SK-N-SH treated with all-trans-retinoic acid at 6 μM for 48 hours (cell line): ENCODE data around the gene ERBIN.

Experiments used
- ATAC-seq: fragments of 200-7000 bp; cut with Tn5 transposase; 3 replicates; pipeline ENCODE4 v1.9.1; 2020; ENCODE audit warnings: mild to moderate bottlenecking, moderate library complexity
- ARNTL ChIP-seq: fragments of 450-650 bp; formaldehyde crosslinking; IDR thresholded peaks from 2 replicates; pipeline ENCODE4 v1.5.0; 2020; ENCODE audit warnings: low read depth, mild to moderate bottlenecking, moderate library complexity, borderline replicate concordance
- BACH2 ChIP-seq: fragments of 250-450 bp; sonication (Bioruptor Pico); IDR thresholded peaks from 2 replicates; pipeline ENCODE4 v1.9.0; 2021; ENCODE audit warnings: mild to moderate bottlenecking, borderline replicate concordance
- CREB5 ChIP-seq: fragments of 250-450 bp; sonication (Bioruptor Pico); IDR thresholded peaks from 2 replicates; pipeline ENCODE4 v1.5.1; 2020; ENCODE audit warnings: low read depth, mild to moderate bottlenecking, moderate library complexity
- CSDC2 ChIP-seq: fragments of 250-450 bp; sonication (Bioruptor Pico); IDR thresholded peaks from 2 replicates; pipeline ENCODE4 v1.5.0; 2020; ENCODE audit warnings: mild to moderate bottlenecking, moderate library complexity
- CSRNP3 ChIP-seq: fragments of 250-450 bp; sonication (Bioruptor Pico); IDR thresholded peaks from 2 replicates; pipeline ENCODE4 v1.5.1; 2021; ENCODE audit warnings: mild to moderate bottlenecking, moderate library complexity
- ESRRG ChIP-seq: fragments of 250-450 bp; sonication (Bioruptor Pico); IDR thresholded peaks from 2 replicates; pipeline ENCODE4 v1.6.1; 2021; ENCODE audit warnings: mild to moderate bottlenecking
- GLIS3 ChIP-seq: fragments of 250-450 bp; sonication (Bioruptor Pico); IDR thresholded peaks from 2 replicates; pipeline ENCODE4 v1.5.0; 2020; ENCODE audit warnings: mild to moderate bottlenecking, moderate library complexity
- ISL1 ChIP-seq: fragments of 250-450 bp; sonication (Bioruptor Pico); IDR thresholded peaks from 2 replicates; pipeline ENCODE4 v2.1.2; 2022; ENCODE audit warnings: mild to moderate bottlenecking, moderate library complexity
- OSR1 ChIP-seq: fragments of 250-450 bp; sonication (Bioruptor Pico); IDR thresholded peaks from 2 replicates; pipeline ENCODE4 v1.8.0; 2022; ENCODE audit warnings: moderate library complexity, mild to moderate bottlenecking, inconsistent platforms
- PATZ1 ChIP-seq: fragments of 250-450 bp; sonication (Bioruptor Pico); IDR thresholded peaks from 2 replicates; pipeline ENCODE4 v1.8.0; 2020; ENCODE audit warnings: mild to moderate bottlenecking, moderate library complexity, borderline replicate concordance
- POU6F1 ChIP-seq: fragments of 250-450 bp; sonication (Bioruptor Pico); IDR thresholded peaks from 2 replicates; pipeline ENCODE4 v1.8.0; 2021; ENCODE audit warnings: low read depth, mild to moderate bottlenecking, moderate library complexity, borderline replicate concordance
- PPARA ChIP-seq: fragments of 250-450 bp; sonication (Bioruptor Pico); IDR thresholded peaks from 2 replicates; pipeline ENCODE4 v1.5.0; 2020; ENCODE audit warnings: mild to moderate bottlenecking, borderline replicate concordance
- RARB ChIP-seq: fragments of 250-450 bp; sonication (Bioruptor Pico); IDR thresholded peaks from 2 replicates; pipeline ENCODE4 v1.8.0; 2021; ENCODE audit warnings: mild to moderate bottlenecking, moderate library complexity
- SNAI2 ChIP-seq: fragments of 250-450 bp; sonication (Bioruptor Pico); IDR thresholded peaks from 2 replicates; pipeline ENCODE4 v1.5.0; 2020; ENCODE audit warnings: mild to moderate bottlenecking, moderate library complexity
- TCF4 ChIP-seq: fragments of 250-450 bp; sonication (Bioruptor Pico); IDR thresholded peaks from 2 replicates; pipeline ENCODE4 v1.8.0; 2021; ENCODE audit warnings: mild to moderate bottlenecking, moderate library complexity, borderline replicate concordance
- ZC3H10 ChIP-seq: fragments of 250-450 bp; sonication (Bioruptor Pico); IDR thresholded peaks from 2 replicates; pipeline ENCODE4 v1.5.1; 2021; ENCODE audit warnings: mild to moderate bottlenecking, moderate library complexity
- ZFP3 ChIP-seq: fragments of 250-450 bp; sonication (Bioruptor Pico); IDR thresholded peaks from 2 replicates; pipeline ENCODE4 v1.5.0; 2020; ENCODE audit warnings: mild to moderate bottlenecking, moderate library complexity
- ZFP30 ChIP-seq: fragments of 450-650 bp; formaldehyde crosslinking; IDR thresholded peaks from 2 replicates; pipeline ENCODE4 v1.5.0; 2022; ENCODE audit warnings: mild to moderate bottlenecking, moderate library complexity
- ZNF565 ChIP-seq: fragments of 450-650 bp; formaldehyde crosslinking; conservative IDR thresholded peaks from 2 replicates; pipeline ENCODE4 v1.5.0; 2020; ENCODE audit warnings: low read depth, mild to moderate bottlenecking, moderate library complexity
- ZNF70 ChIP-seq: fragments of 450-650 bp; formaldehyde crosslinking; IDR thresholded peaks from 2 replicates; pipeline ENCODE4 v1.5.0; 2020; ENCODE audit warnings: mild to moderate bottlenecking, moderate library complexity
- ZNF8 ChIP-seq: fragments of 450-650 bp; formaldehyde crosslinking; IDR thresholded peaks from 2 replicates; pipeline ENCODE4 v1.5.0; 2020; ENCODE audit warnings: mild to moderate bottlenecking, moderate library complexity

Gene ERBIN

GRCh38 chr5:65895891-65896290 lies 30.5 kb upstream of the ERBIN start (continued):
- TF ChIP-seq ISL1: no peak
- no peak for TF ChIP-seq RARB
- no peak for TF ChIP-seq CSRNP3 (CRISPR knock-in tag)
- TF ChIP-seq, all 23 proteins: peak for 0

GRCh38 chr5:65900746-65901145 lies 25.6 kb upstream of the ERBIN start:
- TF ChIP-seq ZNF8 (CRISPR knock-in tag) (no peak), POU6F1 (CRISPR knock-in tag) (no peak), CREB5 (no peak), TCF4 (no peak), CSDC2 (CRISPR knock-in tag) (no peak), CSRNP3 (CRISPR knock-in tag) (no peak), SNAI2 (no peak), BACH2 (CRISPR knock-in tag) (no peak), ARNTL (CRISPR knock-in tag) (no peak), ISL1 (no peak), PPARA (CRISPR knock-in tag) (no peak), ESRRG (CRISPR knock-in tag) (no peak), ZFP3 (CRISPR knock-in tag) (no peak), GLIS3 (CRISPR knock-in tag) (no peak), PATZ1 (CRISPR knock-in tag) (no peak), ZNF70 (CRISPR knock-in tag) (no peak), ZFP30 (CRISPR knock-in tag) (no peak), ZC3H10 (no peak)
- ATAC-seq: no peak

GRCh38 chr5:65902104-65902503 lies 24.3 kb upstream of the ERBIN start:
- no peak for ATAC-seq
- TF ChIP-seq ZNF8 (CRISPR knock-in tag): no peak
- no peak for TF ChIP-seq CREB5
- TF ChIP-seq OSR1: no peak
- no peak for TF ChIP-seq ESRRG (CRISPR knock-in tag)
- no peak for TF ChIP-seq BACH2 (CRISPR knock-in tag)
- no peak for TF ChIP-seq TCF4

GRCh38 chr5:65903581-65903980 lies 22.8 kb upstream of the ERBIN start:
- TF ChIP-seq ISL1: no peak
- no peak for TF ChIP-seq ZNF565 (CRISPR knock-in tag)
- no peak for TF ChIP-seq ZNF70 (CRISPR knock-in tag)
- TF ChIP-seq CSDC2 (CRISPR knock-in tag): no peak
- TF ChIP-seq OSR1: no peak
- no peak for TF ChIP-seq ZFP3 (CRISPR knock-in tag)
- TF ChIP-seq ESRRG (CRISPR knock-in tag): no peak
- TF ChIP-seq TCF4: no peak
- no peak for TF ChIP-seq RARB
- TF ChIP-seq CREB5: no peak
- TF ChIP-seq POU6F1 (CRISPR knock-in tag): no peak
- no peak for TF ChIP-seq SNAI2
- no peak for TF ChIP-seq ZNF8 (CRISPR knock-in tag)
- TF ChIP-seq, all 23 proteins: peak for 0
- no peak for ATAC-seq
